Measurements from ENCODE around the gene TMCC1.

GRCh38 chr3:129687586-129688125, 205.9 kb downstream of the TMCC1 start:
- TF ChIP-seq EZH2 (IDR thresholded peaks at IDR 0.05) (no peak), POLR2AphosphoS5 (IDR thresholded peaks at IDR 0.05; ENCODE audit: borderline replicate concordance, low read depth, low read length) (no peak)
